Epidermal melanocyte (primary cell): ENCODE measurements around the gene RHOU.
"Not testable (repeated sequence)": the region's sequence is repeated elsewhere in the genome, so short reads cannot be mapped to it uniquely, and the experiment has no call there.

ENCODE experiments used
- DNase-seq: peaks from one replicate; pipeline ENCODE4 v3.0.0; 2011; ENCODE audit warnings: low spot score; ENCODE audit not compliant: insufficient read length

The RHOU gene

DNA sequence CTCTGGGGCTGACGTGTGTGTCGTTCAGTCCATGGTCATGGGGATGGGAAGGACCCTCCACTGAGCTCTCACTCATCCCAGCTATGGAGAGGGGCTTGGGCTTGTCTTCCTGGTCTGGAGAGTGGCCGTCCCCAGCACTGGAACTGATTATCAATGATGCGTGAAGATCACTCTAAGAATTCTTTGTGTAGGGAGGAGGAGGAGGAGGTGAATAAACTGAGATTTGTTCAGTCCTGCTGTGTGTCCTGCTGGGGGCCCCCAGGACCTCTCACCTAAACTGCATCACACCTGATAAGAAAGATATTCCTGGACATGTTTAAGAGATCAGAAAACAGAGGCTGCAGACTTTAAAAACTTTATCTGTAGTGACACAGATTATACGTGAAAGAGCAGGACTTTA lies 21.2 kb downstream of the RHOU start:
- DNase-seq: no peak

DNA sequence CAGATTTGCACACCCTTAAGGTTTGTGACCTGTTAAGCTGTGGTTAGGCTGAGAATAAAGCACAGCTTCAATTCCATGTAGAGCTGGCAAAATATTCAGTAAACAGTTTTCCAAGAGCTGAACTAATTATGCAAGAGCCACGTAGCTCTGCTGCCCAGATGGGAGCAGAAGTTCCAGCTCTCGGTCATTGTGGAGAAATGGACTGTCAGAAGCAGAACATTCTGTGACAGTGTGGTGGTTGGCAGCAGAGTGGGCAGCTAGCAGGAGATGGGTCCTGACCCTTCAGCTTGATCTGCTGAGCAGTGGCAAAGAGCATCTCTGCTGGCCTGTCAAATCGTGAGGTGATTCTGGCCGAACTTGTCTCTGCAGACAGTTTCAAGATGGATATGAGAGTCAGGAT lies 23.2 kb downstream of the RHOU start:
- DNase-seq: no peak

DNA sequence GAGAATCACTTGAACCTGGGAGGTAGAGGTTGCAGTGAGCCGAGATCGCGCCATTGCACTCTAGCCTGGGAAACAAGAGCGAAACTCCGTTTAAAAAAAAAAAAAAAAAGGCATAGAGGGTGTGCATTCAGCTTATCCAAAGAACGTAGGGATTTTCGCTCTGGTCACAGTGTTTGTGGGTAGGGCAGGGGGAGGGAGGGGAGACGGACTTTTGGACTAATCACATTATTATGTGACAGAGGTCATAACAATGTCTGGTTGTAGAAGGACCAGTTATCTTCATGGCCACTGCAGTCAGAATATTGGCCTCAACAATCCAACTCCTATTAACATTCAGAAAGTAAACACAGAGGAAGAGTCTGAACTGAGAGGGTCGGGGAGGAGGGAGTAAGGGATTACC lies 25.7 kb downstream of the RHOU start:
- no peak for DNase-seq

DNA sequence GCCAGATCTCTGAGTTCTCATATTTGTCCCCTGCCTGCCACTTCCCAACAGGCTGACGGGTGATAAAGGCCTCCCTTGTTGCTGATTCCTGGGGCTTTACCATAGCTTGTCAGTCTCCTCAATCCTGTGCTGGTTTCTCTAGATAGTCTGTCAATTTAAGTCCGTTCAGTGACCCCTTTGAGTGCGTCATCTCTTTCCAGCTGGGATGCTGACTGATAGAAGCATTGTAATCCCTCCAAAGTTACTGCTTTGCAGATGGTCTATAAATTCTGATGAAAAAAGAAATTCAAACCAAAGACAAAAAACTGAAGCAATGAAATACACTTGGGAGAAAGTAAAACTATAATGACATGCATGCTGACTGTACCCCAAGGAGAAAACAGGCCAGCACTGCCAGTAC lies 28.3 kb downstream of the RHOU start:
- DNase-seq: no peak

DNA sequence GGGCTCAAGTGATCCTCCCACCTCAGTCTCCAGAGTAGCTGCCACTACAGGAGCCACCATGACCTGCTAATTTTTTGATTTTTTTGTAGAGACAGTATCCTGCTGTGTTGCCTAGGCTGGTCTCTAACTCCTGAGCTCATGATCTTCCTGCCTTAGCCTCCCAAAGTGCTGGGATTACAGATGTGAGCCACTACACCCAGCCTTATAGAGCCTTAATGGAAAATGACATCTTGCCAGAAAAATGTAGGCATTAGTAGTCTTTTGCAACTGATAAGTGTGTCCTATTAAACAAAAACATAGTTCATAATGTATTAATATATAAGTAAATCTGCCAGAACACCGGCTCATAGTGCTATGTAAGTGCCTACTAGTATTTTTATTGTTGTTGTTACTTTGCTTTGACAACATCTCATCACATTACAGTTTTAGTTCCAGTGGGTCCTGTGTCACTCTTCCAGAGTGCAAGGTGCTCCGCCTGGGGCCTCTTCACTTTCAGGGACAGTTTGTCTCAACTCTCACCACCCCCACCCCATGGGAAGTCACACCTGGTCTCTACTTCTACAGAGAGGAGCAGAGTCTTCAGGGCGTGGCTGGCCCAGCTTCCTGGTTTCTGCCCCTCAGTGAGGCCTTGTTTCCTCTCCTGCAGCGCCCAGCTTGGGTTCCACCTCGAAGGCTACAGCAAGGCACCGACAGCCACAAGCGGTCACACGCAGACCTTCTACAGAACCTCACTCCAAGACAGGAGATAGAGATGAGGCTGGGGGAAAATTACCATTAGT lies 30.1 kb downstream of the RHOU start:
- no peak for DNase-seq

DNA sequence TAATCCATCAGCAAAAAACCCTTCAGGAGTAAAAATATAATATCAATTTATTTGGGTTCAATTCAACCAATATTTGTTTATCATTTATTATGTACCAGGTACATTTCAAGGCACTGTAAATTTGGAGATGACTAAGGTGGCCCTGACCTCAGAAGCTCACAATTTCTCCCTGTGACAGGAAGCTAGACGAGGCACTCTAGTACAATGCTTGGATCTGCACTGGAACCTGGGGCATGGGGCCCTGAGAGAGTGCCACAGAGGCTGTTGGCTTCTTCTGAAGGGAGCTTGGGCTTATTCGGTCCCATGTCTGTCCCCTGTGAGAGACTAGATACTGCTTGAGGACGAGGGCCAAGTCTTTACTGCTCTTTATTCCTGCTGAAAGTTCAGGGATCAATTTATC lies 31.5 kb downstream of the RHOU start:
- no peak for DNase-seq

DNA sequence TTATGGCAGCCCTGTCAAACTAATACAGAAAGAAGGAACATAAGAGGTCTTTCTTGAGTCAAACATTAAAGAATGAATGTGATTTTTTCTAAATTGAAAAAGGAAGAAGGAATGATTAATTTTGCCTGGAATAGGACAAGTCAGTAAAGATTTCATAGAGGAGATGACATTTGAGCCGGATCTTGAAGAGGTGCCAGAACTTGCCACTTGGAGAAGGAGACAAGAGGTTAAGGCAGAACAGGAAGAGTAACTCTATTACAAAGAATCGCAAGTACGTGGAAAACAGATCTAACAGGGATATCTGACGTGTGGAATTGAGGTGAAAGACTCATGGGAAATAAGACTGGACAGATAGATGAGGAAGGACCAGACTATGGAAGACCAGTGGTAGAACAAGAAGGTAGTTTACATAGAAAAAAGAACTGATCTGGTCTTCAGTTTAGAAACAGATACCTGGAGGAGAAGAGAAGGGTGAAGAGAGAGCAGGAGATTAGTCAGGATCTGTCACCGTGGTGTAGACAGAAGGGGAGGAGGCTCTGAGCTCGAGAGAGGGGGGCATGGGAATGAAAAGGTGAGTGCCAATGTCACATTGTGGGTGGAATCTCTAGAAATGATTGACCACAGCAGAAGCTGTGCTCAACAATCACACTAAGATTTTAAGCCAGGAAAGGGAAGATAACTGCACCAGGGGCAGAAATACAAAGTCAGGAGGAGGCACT lies 32.5 kb downstream of the RHOU start:
- DNase-seq: no peak

DNA sequence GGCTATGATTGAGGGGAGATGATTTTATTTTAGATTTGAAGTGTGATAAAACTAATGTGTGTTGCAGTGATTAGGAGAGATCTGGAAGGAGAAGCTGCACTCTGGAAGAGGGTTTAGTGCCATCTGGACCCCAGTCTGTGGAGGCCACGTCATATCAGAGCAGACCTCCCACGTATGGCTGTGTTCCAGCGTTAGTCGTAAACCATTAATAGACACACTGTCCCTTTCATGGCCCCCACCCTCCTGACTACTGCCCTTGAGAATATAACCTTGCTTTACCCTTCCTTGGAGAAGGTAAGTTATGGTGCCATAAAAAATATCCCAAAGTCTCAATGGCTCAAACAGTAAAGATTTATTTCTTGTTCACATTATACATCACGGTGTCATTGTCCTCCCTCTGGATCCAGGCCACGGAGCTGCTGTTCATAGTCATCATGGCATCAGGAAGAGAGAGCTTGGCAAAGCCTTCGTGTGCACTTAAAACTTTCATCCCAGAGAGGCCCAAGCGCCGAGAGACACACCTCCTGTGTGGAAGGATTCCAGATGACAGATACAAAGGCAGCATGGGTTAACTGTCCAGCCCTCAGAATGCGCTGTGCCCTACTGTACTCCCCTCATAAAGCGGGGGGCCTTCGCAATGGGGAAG lies 33.2 kb downstream of the RHOU start:
- no peak for DNase-seq

DNA sequence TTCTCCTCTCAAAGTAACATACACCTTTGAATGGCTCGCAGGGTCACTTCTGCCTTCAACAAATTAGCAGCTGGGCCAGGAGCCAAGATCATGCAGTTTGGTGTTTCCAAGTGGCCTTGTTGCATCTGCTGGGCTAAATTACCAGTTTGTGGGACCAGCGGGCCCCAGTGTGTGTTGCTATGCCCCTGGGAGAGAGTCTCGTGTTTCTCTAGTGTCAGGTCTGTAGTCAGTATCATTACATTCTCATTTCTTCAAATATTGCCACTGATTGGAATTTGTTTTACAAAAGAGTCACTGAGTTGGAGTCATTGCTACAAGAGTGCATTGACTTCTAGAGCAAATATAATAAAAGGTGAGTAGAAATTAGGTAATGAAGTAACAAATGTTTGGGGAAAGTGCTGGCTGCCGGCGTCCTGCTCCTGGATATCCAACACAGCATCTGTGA lies 35.5 kb downstream of the RHOU start:
- no peak for DNase-seq

DNA sequence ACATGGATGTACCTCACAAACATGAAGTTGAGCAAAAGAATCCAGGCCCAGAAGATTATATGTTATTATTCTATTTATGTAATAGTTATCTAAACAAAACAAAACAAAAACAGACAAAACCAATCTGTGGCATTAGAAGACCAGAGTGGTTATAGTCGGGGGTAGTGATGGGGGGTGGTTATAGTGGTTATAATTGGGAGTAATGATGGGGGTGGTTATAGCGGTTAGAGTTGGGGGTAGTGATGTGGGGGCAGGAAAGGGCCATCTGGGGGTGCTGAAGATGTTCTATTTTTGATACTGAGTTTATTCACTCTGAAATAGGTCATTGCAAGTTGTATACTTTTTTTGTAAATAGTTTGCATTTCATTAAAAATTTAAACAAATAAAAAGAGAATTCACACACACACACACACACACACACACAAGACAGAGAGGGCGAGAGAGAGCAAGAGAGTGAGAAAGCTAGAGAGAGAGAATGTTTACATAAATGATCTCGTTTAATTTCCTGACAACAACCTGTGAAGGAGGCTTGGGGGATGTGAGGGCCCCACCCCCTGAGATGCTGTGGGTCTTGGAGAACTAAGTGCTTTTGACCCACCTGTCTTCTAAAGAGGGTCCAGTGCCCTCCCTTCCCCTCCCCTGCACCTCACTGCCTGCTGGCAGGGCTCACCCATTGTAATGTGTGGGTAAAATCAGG lies 37.4 kb downstream of the RHOU start:
- DNase-seq: no peak

DNA sequence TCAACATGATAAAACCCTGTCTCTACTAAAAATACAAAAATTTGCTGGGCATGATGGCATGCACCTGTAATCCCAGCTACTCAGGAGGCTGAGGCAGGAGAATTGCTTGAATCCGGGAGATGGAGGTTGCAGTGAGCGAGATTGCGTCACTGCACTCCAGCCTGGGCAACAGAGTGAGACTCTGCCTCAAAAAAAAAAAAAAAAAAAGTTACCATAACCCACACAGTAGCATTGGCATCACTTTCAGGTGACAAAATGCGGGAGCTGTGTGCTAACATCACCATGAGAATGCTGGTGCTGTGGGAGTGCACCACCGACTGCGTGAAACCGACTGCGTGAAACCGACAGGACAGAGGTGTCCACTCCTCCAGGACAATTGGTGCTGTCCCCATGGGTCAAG lies 40.7 kb downstream of the RHOU start:
- DNase-seq: not testable (repeated sequence)

DNA sequence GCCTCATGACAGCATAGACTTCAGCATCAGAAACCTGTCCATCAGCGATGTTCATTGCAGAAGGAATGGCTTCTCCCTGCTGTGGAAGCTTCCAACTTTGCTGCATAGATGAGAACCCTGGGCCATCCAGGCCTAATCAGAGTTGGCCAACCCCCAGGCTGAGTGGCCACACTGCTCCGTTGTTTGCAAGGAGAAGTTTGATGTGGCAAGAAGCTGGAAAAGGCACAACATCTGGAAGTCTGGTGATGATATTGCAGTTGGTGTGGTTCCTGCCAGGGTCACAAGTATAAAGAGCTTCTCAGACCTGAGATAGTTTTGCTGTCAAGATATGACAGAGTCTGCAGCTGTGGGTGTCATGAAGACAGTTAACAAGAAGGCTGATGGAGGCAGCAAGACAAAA lies 41.2 kb downstream of the RHOU start:
- DNase-seq: no peak

DNA sequence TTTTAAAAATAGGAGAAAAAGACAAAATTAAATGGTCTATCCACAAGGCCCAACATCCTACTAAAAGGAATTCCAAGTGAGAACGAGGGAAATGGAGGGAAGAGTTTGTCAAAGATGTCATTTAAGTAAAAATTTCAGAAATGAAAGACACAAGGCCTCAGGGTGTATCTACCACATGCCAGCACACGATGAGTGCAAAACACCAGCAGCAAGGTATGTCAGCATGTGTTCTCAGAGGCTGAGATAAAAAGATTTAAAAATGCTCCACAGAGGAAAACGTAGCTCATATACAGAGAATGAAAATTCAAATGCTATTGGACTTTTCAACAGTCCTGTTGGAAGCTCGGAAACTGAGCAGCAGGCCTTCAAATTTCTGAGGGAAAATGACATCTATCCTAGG lies 42.0 kb downstream of the RHOU start:
- no peak for DNase-seq

DNA sequence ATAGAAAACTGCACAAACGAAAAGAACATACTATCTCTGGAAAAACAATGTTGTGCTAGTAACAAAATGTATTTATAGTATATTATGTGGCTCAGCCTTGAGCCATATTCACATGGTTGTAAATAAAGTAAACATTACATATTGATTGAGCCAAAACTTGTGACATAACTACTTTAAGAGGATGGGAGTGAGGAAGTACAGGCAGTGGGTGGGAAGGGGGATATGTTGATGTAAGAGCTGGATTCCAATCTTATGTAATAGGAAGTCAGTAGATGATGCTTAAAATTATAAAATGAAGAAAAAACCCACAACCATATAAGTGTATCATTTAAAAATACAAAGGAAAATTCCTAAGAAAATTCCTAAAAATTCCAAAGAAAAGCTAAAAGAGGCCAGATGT lies 42.7 kb downstream of the RHOU start:
- no peak for DNase-seq

DNA sequence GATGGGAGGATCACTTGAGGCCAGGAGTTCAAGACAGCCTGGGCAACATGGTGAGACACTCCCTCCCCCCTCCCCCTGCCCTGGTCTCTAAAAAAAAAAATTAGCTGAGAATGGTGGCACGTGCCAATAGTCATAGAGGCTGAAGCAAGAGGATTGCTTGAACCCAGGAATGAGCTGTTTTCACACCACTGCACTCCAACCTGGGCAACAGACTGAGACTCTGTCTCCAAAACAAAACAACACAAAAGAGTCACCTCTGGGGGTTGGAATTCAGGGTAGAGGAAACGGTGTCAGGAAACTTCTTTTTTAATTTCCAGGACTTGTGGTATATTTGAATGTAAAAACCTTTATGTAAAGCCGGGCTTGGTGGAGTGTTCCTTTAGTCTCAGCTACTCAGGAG lies 43.2 kb downstream of the RHOU start:
- DNase-seq: no peak

DNA sequence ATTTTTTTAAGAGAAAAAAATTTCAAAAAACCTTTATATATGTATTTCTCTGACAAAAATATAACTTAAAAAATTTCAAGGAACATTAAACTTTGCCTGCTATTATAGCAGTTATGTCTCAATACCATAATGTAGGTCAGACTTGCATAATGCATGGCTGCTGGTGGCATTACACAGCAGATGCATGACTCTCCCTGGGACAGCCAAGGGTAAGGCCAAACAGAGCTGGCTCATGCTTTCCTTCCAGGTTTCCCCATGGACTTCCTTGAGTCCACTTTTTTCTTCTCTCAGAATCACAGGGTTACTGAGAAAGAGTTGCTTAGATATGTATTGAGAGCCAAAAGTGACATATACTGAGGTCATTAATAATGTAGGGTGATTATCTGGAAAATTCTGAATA lies 43.7 kb downstream of the RHOU start:
- DNase-seq: no peak

DNA sequence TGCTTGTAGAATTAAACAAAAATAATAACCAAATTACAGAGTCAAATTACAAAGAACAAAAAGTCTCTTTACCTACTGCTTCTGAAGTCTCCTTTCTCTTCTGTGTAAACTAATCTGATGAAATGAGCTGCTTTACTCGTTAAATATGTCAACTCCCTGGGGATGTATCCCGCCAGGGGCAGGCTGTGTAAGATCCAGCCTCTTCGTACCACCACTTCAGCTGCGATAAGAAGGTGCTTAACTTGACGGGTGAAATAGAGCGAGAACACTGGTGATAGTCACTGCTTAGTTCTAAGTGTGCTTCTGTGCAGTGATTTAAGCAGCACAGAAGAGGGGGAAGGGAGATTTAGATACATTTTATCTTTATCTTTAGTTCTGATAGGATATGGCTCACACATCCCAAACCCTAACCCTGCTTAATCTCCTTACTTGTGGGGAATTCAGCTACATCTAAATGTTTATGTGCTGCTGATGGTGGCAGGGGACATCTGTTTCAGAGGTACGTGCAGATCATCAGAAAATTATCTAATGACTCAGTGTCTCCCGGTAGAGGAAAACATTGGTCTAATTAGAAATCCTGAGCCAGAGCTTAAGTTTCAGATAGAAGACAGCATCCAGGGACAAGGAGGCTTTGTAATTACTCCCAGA lies 46.0 kb downstream of the RHOU start:
- no peak for DNase-seq

DNA sequence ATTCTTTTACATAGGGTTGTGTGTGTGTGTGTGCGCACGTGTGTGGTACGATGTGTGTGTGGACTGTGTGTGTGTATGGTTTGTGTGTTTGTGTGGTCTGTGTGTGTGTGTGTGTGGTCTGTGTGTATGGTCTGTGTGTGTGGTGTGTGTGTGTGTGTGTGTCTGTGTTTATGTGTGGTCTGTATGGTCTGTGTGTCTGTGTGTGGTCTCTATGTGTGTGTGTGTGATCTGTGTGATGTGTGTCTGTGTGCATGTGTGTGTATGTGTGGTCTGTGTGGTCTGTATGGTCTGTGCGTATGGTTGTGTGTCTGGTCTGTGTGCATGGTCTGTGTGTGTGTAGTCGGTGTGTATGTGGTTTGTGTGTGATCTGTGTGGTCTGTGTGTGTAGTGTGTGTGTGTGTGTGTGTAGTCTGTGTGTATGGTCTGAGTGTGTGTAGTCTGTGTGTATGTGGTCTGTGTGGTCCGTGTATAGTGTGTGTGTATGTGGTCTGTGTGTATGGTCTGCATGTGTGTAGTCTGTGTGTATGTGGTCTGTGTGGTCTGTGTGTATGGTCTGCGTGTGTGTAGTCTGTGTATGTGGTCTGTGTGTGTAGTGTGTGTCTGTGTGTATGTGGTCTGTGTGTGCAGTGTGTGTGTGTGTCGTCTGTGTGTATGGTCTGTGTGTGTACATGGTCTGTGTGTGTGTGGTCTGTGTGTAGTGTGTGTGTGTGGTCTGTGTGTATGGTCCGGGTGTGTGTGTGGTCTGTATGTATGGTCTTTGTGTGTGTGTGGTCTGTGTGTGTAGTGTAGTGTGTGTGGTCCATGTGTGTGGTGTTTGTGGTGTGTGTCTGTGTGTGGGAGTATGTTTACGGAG lies 46.8 kb downstream of the RHOU start:
- no peak for DNase-seq

DNA sequence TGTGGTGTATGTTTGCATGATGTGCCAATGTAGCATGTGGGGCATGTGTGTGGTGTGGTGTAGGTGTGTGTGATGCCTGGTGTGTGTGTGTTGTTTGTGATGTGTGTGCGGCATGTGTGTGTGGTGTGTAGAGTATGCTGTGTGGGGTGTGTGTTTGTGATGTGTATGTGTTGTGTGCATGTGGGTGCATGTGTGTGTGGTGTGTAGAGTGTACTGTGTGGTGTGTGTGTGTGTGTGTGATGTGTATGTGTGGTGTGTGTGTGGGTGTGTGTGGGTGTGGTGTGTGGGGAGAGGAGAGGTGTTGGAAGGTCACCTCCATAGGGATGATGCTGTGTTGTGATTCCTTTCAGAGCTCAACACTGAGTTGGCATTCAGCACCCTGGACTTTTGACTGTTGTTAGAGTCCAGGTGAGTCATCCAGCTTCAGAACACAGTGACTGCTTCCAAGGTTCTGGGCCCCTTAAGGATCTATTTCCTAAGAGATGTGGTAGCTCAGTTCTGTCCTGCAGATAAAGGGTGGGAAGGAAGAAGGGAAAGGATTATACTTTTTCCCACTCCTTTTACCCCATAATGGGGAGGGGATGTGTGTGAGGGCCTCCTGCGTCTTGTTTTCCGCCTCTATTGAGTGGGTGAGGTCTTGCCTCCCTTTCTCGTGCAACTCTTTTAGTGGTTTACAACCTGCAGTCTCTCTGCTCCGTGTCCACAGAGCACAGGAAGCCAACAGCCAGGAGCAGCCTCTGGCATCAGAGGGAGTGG lies 47.6 kb downstream of the RHOU start:
- no peak for DNase-seq
